Right cardiac atrium (tissue), 5 donors: ENCODE measurements around the gene MEP1A. TPM values are rescaled to one million over a fixed set of nuclear protein-coding genes. Genes with fewer than 3 reads are reported as not detected.

ENCODE experiments used
- ATAC-seq, 2 donors: fragments of 200-7000 bp; cut with Tn5 transposase; one replicate each; pipeline versions ENCODE4 v1.8.0 to v1.9.1; 2020; ENCODE audit warnings: moderate library complexity in 2 of 2, mild to moderate bottlenecking in 1 of 2
- DNase-seq, 3 donors: peaks; one replicate each; pipeline ENCODE4 v3.0.0-alpha.2; 2020
- H3K27ac ChIP-seq: one replicate; pipeline ENCODE4 v1.5.1; 2013; ENCODE audit warnings: mild to moderate bottlenecking, low read length, control low read depth, moderate library complexity
- H3K27me3 ChIP-seq: one replicate; pipeline ENCODE4 v1.6.1; 2013; ENCODE audit not compliant: control insufficient read depth, insufficient read depth
- H3K4me1 ChIP-seq: one replicate; pipeline ENCODE4 v1.6.1; 2013; ENCODE audit warnings: low read length; ENCODE audit not compliant: control insufficient read depth, insufficient read depth
- H3K4me3 ChIP-seq: one replicate; pipeline ENCODE4 v1.5.1; 2013; ENCODE audit warnings: low read length, control low read depth
- H3K9me3 ChIP-seq: one replicate; pipeline ENCODE4 v1.6.1; 2013; ENCODE audit warnings: low read length; ENCODE audit not compliant: control insufficient read depth
- WGBS: extraction: QIAGEN DNeasy Blood & Tissue Kit; methylation state at CpG from one replicate; pipeline ENCODE4 v1.1.7; 2013; 5-methylcytosine and 5-hydroxymethylcytosine counted together
- intact Hi-C, 4 donors: fragments of 100-400 bp; cut with DNase I; formaldehyde crosslinking; loops; one replicate each; pipeline versions ENCODE4 v1.11.0 to v1.14.0; 2022 to 2023
- polyA plus RNA-seq: library from polyadenylated mRNA; stranded (reverse); fragments of 200-250 nt; gene quantifications from one replicate; pipeline ENCODE4 v1.2.3, GENCODE V29; 2013
- total RNA-seq, 4 donors: library from RNA; stranded (reverse); fragmentation: NEBNext Ultra II Directional; extraction: Animal tissue kit (Norgen Biotek cat#: 25700); gene quantifications; one replicate each; pipeline ENCODE4 v1.2.1, GENCODE V29; 2021
- donor health status: healthy with polysubstance abuse.
- donor health status: DM: no; HTN: yes; CAD: no.
- donor health status: DM: no; HTN: no; CAD: no.
- donor health status: DM: no; HTN: yes; CAD: no; lungs with severe emphysema.
- donor health status: DM: yes; HTN: yes; CAD: no.

The MEP1A gene
- total and polyA plus RNA-seq, 5 donors = not detected

DNA sequence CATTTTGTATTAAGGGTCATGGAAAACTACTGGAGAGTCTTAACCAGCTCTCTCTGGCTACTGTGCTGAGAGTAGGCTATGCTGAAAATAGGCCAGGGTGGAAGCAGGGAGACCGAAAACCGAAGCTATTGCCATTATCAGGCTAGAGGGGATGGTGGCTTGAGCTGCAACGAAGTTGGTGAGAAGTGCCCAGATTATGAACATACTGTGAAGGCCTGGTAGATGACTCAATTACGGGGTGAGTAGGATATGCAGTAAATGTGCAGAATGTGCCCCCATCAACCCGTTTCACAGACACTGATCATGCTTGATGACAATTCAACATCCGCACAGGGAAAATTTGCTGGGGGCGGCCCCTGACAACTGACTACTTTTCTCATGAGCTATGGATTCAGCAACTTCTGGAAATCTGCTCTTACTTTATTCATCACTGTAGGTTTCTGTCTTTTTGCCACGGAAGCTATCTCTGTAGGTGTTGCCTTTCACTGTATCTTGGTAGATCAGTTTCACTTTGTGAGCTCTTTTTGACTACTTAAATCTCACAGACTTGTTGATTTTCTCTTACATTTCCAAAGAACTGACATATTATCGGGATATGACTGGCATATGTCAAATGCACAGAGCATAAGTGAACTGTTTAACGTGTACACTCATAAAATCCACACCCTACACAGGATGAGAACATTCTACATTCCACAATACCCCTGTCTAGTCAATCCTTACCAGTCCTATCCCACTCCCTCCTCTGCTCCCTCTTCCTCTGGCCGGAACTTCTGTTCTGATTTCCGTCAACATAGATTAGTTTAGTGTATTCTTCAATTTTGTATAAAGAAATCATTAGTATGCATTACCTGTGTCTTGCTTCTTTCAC is 15.5 kb upstream of the MEP1A start:
- H3K4me1 ChIP-seq = no peaks in the 10 kb centered on the region
- no peak overlapping the region for H3K4me3 ChIP-seq
- ATAC-seq (no peak), DNase-seq (no peak)
- H3K27me3 ChIP-seq = no peaks in the 10 kb centered on the region
- no peaks in the 10 kb centered on the region for H3K9me3 ChIP-seq
- 83% methylated on average over 12 of the region's 12 CpGs for WGBS
- intact Hi-C loops = loop anchor here in 1 of 4 donors (10.0 kb wide), 1 partner anchor 73 kb away; no protein-coding TSS in a partner anchor
- no peak overlapping the region for H3K27ac ChIP-seq

DNA sequence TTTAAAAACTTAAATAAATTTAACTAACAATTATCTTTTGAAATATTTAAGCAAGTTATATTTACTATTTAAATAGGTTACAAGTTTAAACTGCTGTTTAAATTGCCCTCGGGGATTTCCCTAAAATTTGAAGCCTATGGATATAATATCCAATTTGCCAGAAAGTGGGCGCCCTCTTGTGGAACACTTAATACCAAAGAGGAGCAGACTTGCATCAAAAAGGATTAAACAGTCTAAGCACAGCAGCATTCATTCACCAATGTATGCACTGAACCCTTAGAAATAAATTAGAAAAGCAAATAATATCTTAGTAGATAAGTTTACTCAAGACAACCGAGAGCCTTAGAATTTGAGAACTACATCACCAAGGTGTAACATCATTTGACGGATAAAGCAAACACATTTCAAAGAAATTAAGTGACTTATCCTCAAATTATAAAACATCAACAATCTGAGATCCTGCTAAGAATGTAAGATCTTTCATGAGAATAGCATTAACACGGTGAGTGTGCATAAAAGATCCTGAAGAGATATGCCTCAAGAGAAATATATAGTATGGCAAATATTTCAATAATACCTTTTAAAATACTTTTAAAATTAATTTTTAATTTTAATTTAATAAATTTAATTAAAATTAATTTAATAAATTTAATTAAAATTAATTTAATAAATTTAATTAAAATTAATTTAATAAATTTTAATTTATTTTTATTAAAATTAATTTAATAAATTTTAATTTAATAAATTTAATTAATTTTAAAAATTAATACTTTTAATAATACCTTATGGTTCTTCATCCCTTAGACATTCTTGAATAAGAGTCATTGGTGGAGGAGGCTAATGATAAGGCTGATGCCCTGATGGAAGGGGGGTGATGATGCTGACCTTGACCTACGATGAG is 11.5 kb upstream of the MEP1A start:
- no peak overlapping the region for H3K27ac ChIP-seq
- intact Hi-C loops = loop anchor here in 1 of 4 donors (10.0 kb wide), 1 partner anchor 77 kb away; no protein-coding TSS in a partner anchor
- H3K4me3 ChIP-seq = no peak overlapping the region
- DNase-seq = peak in 2 of 3 donors; percentile 28 to 58
- H3K9me3 ChIP-seq = no peaks in the 10 kb centered on the region
- 32% methylated on average over 6 of the region's 6 CpGs for WGBS
- H3K27me3 ChIP-seq = no peaks in the 10 kb centered on the region
- H3K4me1 ChIP-seq = no peaks in the 10 kb centered on the region
- no peak for ATAC-seq

DNA sequence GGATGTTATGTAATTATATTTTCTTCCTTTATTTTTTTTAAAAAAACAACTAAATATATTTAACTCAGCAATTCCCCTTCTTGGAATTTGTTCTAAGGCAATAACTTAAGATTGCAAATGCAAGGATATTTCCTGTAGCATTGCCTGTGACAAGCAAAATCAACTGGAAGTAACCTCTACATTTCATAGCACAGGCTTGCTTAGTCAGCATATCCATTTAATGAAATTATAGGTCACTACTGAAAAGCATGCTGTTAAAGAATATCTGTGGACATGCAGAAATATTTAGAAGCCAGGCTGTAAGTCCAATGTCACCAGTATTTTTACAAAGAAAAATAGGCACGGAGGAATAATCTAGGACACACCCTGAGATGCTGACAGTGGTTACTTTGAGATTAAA is 8.7 kb upstream of the MEP1A start:
- intact Hi-C loops = loop anchor here in 1 of 4 donors (10.0 kb wide), 1 partner anchor 80 kb away; no protein-coding TSS in a partner anchor
- Histone ChIP-seq H3K27me3 (no peaks in the 10 kb centered on the region), H3K4me1 (peaks cover 1% of the 10 kb centered on the region), H3K4me3 (no peak overlapping the region), H3K9me3 (no peaks in the 10 kb centered on the region), H3K27ac (no peak overlapping the region)
- WGBS = 62% methylated on average over 1 of the region's 1 CpG
- ATAC-seq (no peak), DNase-seq (no peak)

DNA sequence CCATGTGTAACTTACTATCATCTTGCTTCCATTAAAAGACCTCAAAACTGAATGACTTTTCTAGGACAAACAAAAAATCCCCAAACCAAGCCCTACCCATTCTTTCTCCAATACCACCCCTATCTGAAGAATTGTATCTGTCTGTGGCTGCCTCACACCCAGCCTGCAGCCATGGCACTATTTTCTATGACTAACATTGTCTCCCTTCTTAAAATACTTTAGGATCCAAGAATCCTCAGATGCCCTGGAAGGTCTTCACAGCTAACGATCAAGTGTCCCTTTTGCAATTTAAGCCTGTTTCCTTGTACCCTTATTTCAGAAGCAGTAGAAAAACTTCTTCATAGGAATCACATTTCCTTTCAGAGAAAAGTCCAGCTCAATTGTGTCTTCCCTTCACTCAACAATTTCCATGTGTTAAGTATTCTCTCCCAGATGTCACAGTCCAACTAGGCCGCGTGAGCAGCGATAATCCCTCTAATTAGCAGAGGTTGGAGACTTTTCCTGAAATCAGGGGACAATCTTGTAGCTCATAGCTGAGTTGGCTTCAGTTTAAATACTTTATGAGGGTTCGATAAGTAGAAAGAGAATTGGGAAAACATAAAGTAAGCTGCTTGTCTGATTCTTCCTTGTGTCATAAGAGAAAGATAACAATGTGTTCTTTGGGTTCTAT is 5.2 kb upstream of the MEP1A start:
- Histone ChIP-seq H3K27ac (no peak overlapping the region), H3K27me3 (no peaks in the 10 kb centered on the region), H3K4me1 (peaks cover 1% of the 10 kb centered on the region), H3K4me3 (no peak overlapping the region), H3K9me3 (no peaks in the 10 kb centered on the region)
- DNase-seq (no peak), ATAC-seq (no peak)
- 76% methylated on average over 5 of the region's 5 CpGs for WGBS
- intact Hi-C loops = loop anchor here in 1 of 4 donors (10.0 kb wide), 1 partner anchor 83 kb away; no protein-coding TSS in a partner anchor

DNA sequence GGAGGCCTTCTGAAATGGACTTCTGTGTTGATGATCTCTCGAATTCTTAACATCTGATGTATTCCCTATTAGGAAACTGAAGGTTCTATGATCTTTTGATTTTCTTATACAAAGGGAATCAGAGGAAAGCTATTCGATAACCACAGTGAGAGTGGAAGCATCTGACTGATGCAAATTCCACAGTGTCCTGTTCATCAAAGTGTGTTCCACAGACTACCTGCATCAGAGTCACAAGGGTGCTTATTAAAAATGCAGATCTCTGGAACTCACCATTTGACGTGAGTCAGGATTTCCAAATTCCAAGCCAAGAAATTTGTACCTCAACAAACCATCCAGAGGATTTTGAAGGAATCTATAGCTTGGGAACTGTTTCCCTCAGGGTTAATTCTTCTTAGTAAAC is 4.4 kb upstream of the MEP1A start:
- H3K27ac ChIP-seq = no peak overlapping the region
- peaks cover 1% of the 10 kb centered on the region for H3K4me1 ChIP-seq
- no peak overlapping the region for H3K4me3 ChIP-seq
- DNase-seq = no peak
- 92% methylated on average over 3 of the region's 3 CpGs for WGBS
- no peaks in the 10 kb centered on the region for H3K9me3 ChIP-seq
- intact Hi-C loops = loop anchor here in 1 of 4 donors (10.0 kb wide), 1 partner anchor 84 kb away; no protein-coding TSS in a partner anchor
- H3K27me3 ChIP-seq = no peaks in the 10 kb centered on the region
- ATAC-seq = no peak

DNA sequence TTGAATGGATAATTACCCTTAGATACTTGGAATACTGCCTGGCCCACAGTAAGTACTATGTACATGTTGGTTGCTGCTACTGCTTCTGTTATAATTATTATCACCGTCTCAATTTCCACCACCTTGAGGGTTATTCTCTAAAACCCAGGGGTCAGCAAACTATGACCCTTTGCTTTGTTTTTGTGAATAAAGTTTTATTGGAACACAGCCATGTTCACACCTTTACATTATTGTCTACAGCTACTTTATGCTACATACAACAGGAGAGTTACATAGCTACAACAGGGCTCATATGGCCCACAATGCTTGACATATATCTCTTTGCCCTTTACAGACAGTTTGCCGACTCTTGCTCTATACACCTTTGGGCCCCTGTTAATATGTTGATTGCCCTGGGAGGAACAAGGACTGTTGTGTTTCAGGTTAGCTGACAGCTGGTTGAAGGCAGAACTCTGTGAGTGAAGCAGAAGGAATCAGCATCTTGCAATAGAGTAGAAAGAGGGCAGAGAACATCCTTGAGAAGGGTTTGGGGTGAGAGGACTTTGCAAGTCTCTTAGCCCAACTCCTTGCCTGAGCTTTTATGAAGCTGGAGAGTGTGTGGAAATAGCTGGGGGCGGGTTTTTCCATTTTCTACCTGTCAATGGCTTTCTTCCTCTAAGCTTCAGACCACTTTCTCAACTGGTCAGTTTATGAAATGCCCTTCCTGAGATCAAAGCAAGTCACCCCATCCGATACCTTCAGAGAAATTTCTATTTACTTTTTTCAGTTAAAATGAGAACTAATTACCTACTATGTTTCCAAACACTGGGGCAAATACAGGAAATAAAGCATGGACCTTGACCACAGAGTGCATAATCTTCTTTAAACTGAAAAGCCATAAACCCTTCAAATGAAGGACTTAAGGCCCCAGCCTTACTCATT is 3.5 kb upstream of the MEP1A start:
- Histone ChIP-seq H3K9me3 (no peaks in the 10 kb centered on the region), H3K27me3 (no peaks in the 10 kb centered on the region), H3K4me1 (peaks cover 1% of the 10 kb centered on the region), H3K4me3 (no peak overlapping the region), H3K27ac (no peak overlapping the region)
- intact Hi-C loops = loop anchor here in 1 of 4 donors (10.0 kb wide), 1 partner anchor 85 kb away; no protein-coding TSS in a partner anchor
- 63% methylated on average over 4 of the region's 4 CpGs for WGBS
- ATAC-seq (no peak), DNase-seq (no peak)

DNA sequence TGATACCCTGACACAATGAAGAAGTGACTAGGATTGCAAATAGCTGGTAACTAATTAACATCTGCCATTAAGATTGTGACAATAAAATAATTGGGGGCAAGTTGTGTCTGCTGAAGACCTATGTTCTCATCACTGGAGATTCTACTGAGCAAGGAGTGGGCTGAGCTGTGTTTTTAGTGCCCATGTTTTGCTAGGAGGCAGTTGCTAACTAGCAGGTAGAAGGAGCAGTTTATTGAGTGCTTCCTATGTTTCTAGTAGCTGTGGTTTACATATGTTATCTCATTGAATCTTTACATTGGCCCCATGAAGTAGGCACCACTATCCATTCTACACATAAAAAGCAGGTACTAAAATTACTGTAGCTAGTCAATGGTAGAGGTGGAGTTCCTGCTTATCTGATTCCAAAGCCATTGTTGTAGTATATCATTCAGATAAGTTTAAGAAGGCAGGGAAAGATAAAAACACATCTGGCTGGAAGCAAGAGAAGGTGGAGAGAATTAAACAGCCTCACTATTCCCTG is 2.8 kb upstream of the MEP1A start:
- DNase-seq (no peak), ATAC-seq (no peak)
- no peaks in the 10 kb centered on the region for H3K27me3 ChIP-seq
- intact Hi-C loops = no loop called here
- no peaks in the 10 kb centered on the region for H3K9me3 ChIP-seq
- H3K4me1 ChIP-seq = peaks cover 1% of the 10 kb centered on the region
- H3K27ac ChIP-seq = no peak overlapping the region
- H3K4me3 ChIP-seq = no peak overlapping the region

DNA sequence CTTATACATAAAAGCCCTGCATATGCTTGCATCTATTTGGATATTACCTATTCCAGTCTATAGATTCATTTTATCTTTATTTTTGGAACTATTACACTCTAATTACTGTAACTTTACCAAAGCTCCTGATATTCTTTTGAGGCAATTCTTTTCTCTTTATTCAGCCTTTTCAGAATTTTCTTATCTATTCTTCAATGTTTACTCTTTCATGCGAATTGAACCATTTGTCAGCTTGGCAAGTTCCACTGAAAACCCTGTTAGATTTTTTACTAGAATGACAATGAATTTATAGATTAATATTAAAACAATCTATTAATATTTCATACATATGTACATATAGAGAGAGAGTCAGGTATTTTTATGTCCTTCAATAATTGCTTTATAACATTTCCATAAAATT is 554 bp upstream of the MEP1A start:
- intact Hi-C loops = no loop called here

DNA sequence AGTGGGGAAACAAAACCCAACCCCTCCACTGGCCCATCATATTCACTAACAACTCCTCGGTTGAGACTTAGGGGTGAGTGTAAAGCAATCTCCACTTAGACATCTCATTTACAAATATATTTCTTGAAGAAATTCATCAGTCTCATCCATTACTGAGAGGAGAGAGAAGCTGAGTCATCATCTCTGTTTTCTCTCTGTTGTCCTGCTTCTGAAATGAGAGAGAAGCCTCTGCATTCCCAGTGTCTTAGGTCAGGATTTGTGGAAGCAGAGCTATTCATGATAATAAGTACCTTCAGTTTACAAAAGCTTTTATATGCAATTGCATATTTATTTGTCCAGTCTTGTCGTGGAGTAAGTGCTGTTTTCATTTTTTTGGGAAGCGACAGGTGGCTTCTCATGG is 879 bp downstream of the MEP1A start:
- Histone ChIP-seq H3K4me3 (no peak overlapping the region), H3K9me3 (no peaks in the 10 kb centered on the region), H3K4me1 (no peaks in the 10 kb centered on the region), H3K27me3 (no peaks in the 10 kb centered on the region), H3K27ac (no peak overlapping the region)
- intact Hi-C loops = no loop called here
- DNase-seq (no peak), ATAC-seq (no peak)
- WGBS = 81% methylated on average over 3 of the region's 3 CpGs

More for the DNA sequence above, 554 bp upstream of the MEP1A start:
- ATAC-seq (no peak), DNase-seq (no peak)
- peaks cover 1% of the 10 kb centered on the region for H3K4me1 ChIP-seq
- H3K9me3 ChIP-seq = no peaks in the 10 kb centered on the region
- H3K4me3 ChIP-seq = no peak overlapping the region
- H3K27me3 ChIP-seq = no peaks in the 10 kb centered on the region
- WGBS = 0% methylated on average over 1 of the region's 1 CpG
- H3K27ac ChIP-seq = no peak overlapping the region

DNA sequence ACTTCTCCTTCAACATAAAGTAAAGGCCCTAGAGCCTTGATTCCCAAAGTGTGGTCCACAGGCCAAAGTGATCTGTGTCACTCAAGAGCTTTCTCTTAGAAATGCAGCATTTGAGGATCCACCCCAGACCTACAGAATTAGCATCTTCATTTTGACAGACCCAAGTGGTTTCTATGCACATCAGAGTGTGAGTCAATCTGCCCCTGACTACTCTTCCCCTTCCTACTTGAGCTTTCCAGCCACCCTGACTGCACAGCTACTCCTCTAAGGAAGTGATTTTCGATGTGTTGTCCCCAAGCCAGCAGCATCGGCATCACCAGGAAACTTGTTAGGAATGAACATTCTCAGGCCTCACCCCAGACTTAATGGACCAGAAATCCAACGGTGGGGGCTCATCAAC is 2.6 kb downstream of the MEP1A start:
- Histone ChIP-seq H3K27ac (no peak overlapping the region), H3K27me3 (no peaks in the 10 kb centered on the region), H3K4me3 (no peak overlapping the region), H3K9me3 (no peaks in the 10 kb centered on the region), H3K4me1 (no peaks in the 10 kb centered on the region)
- 87% methylated on average over 3 of the region's 3 CpGs for WGBS
- intact Hi-C loops = no loop called here
- no peak for DNase-seq
- ATAC-seq = no peak
